Epidermal melanocyte (primary cell): ENCODE data around the gene IQGAP1.
"Not testable (repeated sequence)": the region's sequence is repeated elsewhere in the genome, so short reads cannot be mapped to it uniquely, and the experiment has no call there.

ENCODE experiments used
- DNase-seq: peaks from one replicate; pipeline ENCODE4 v3.0.0; 2011; ENCODE audit warnings: low spot score; ENCODE audit not compliant: insufficient read length

The IQGAP1 gene

GRCh38 chr15:90387534-90388461, at the start of gene IQGAP1:
IQGAP1 (plus strand) TSS chr15:90388242; CDS start chr15:90388342, 100 bp downstream.
- DNase-seq: peak; percentile 88

- no peak for DNase-seq
These were observed 49.5 kb upstream of the IQGAP1 start for GRCh38 chr15:90338532-90338931.

GRCh38 chr15:90340345-90340744, 47.7 kb upstream of the IQGAP1 start:
- DNase-seq: no peak

- no peak for DNase-seq
These were observed 44.7 kb upstream of the IQGAP1 start for GRCh38 chr15:90343302-90343790.

- DNase-seq: no peak
These were observed 43.4 kb upstream of the IQGAP1 start for GRCh38 chr15:90344662-90345061.

- no peak for DNase-seq
These were observed 42.2 kb upstream of the IQGAP1 start for GRCh38 chr15:90345857-90346256.

- not testable (repeated sequence) for DNase-seq
These were observed 40.5 kb upstream of the IQGAP1 start for GRCh38 chr15:90347431-90348065.

- no peak for DNase-seq
These were observed 39.6 kb upstream of the IQGAP1 start for GRCh38 chr15:90348456-90348855.

GRCh38 chr15:90349072-90349471, 39.0 kb upstream of the IQGAP1 start:
- no peak for DNase-seq

- DNase-seq: no peak
These were observed 38.2 kb upstream of the IQGAP1 start for GRCh38 chr15:90349821-90350220.

- no peak for DNase-seq
These were observed 36.4 kb upstream of the IQGAP1 start for GRCh38 chr15:90351479-90352106.

GRCh38 chr15:90352107-90352893, 35.7 kb upstream of the IQGAP1 start, which contains the start of gene ZNF774:
ZNF774 (plus strand) TSS chr15:90352284; CDS start chr15:90354661, 2,377 bp downstream.
- DNase-seq: peak; percentile 97

- no peak for DNase-seq
These were observed 33.1 kb upstream of the IQGAP1 start for GRCh38 chr15:90354986-90355385.

GRCh38 chr15:90358124-90359033, 29.7 kb upstream of the IQGAP1 start:
- no peak for DNase-seq

- no peak for DNase-seq
These were observed 27.3 kb upstream of the IQGAP1 start for GRCh38 chr15:90360746-90361145.

GRCh38 chr15:90362936-90363212, 25.2 kb upstream of the IQGAP1 start:
- DNase-seq: peak; percentile 28

- DNase-seq: no peak
These were observed 23.8 kb upstream of the IQGAP1 start for GRCh38 chr15:90364251-90364650.

GRCh38 chr15:90365414-90366055, 22.5 kb upstream of the IQGAP1 start:
- DNase-seq: no peak

GRCh38 chr15:90367576-90367975, 20.5 kb upstream of the IQGAP1 start:
- DNase-seq: no peak

GRCh38 chr15:90375071-90375470, 13.0 kb upstream of the IQGAP1 start:
- no peak for DNase-seq
